ENCODE data around the gene FARSA.

DNA sequence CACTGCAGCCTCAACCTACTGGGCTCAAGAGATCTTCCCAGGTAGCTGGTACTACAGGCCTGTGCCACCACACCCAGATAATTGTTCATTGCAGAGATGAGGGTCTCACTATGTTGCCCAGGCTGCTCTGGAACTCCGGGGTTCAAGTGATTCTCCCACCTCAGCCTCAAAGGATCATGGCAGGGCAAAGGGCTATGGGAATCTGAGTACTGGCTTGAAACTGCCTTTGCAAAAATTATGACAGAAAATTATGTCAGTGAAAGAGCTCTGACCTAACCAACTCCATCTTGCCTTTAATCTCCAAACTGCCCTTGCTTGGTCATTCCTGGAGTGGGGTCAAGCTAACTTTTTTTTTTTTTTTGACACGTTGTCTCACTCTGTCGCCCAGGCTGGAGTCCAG lies 50.9 kb downstream of the FARSA start:
- TF ChIP-seq POLR2A (IDR thresholded peaks at IDR 0.05; ENCODE audit: low read depth, low read length), result no peak
- no peak for TF ChIP-seq POLR2AphosphoS5 (IDR thresholded peaks at IDR 0.05; ENCODE audit: low read depth, low read length)
- TF ChIP-seq TAF1 (IDR thresholded peaks at IDR 0.05; ENCODE audit: low read depth, low read length), result no peak

Measured in GM12891 (cell line).